Stimulated activated CD4-positive, alpha-beta T cell treated with anti-CD3 and anti-CD28 coated beads, Interleukin-12 subunit alpha, Interleukin-12 subunit beta, amount 100 ng/mL, for 24 hours (primary cell): Measurements from ENCODE around the gene HTT.

Experiments used
- DNase-seq, 2 experiments: peaks; one replicate each; pipeline ENCODE4 v3.0.0-alpha.2; 2020; ENCODE audit warnings: low read depth in 2 of 2

Gene HTT

GRCh38 chr4:3234171-3235029 is 159.9 kb downstream of the HTT start:
- no peak for DNase-seq

- no peak for DNase-seq
Measured at GRCh38 chr4:3235030-3235345, 160.5 kb downstream of the HTT start.

GRCh38 chr4:3235581-3235980 is 161.1 kb downstream of the HTT start:
- no peak for DNase-seq

GRCh38 chr4:3236326-3236878 is 161.9 kb downstream of the HTT start:
- DNase-seq, result no peak

GRCh38 chr4:3237266-3237665 is 162.8 kb downstream of the HTT start:
- no peak for DNase-seq

GRCh38 chr4:3237712-3238560 is 163.5 kb downstream of the HTT start:
- no peak for DNase-seq

- DNase-seq, result no peak
Measured at GRCh38 chr4:3238721-3239120, 164.2 kb downstream of the HTT start.

GRCh38 chr4:3239303-3239702 is 164.8 kb downstream of the HTT start:
- no peak for DNase-seq

GRCh38 chr4:3239998-3240920 is 165.8 kb downstream of the HTT start:
- no peak for DNase-seq

GRCh38 chr4:3240936-3241522 is 166.5 kb downstream of the HTT start:
- DNase-seq, result no peak

- no peak for DNase-seq
Measured at GRCh38 chr4:3241898-3242524, 167.5 kb downstream of the HTT start.

- DNase-seq, result no peak
Measured at GRCh38 chr4:3243136-3243780, 168.8 kb downstream of the HTT start.

GRCh38 chr4:3244002-3244401 is 169.5 kb downstream of the HTT start:
- DNase-seq, result no peak

- no peak for DNase-seq
Measured at GRCh38 chr4:3244747-3245146, 170.3 kb downstream of the HTT start.

GRCh38 chr4:3245676-3246075 is 171.2 kb downstream of the HTT start:
- DNase-seq, result no peak

GRCh38 chr4:3246458-3247398 is 172.2 kb downstream of the HTT start:
- no peak for DNase-seq

- no peak for DNase-seq
Measured at GRCh38 chr4:3247399-3248177, 173.1 kb downstream of the HTT start.

GRCh38 chr4:3248178-3248480 is 173.6 kb downstream of the HTT start:
- no peak for DNase-seq
